GM12892 (cell line): ENCODE measurements around the gene CLCN4.

Experiments
- DNase-seq: peaks from one replicate; pipeline ENCODE4 v3.0.0; 2011; ENCODE audit not compliant: insufficient read length
- FAIRE-seq: peaks from 2 replicates; lab custom pipeline; 2011; peaks lifted over from hg19 to GRCh38; lab: Jason Lieb, UNC
- POLR2A ChIP-seq: IDR thresholded peaks from 2 replicates; pipeline ENCODE4 v1.6.1; 2011; ENCODE audit warnings: low read depth, low read length, control low read depth
- POLR2AphosphoS5 ChIP-seq: IDR thresholded peaks from 2 replicates; pipeline ENCODE4 v1.6.1; 2011; ENCODE audit warnings: low read depth, low read length, control low read depth
- TAF1 ChIP-seq: IDR thresholded peaks from 2 replicates; pipeline ENCODE4 v1.6.1; 2011; ENCODE audit warnings: low read depth, mild to moderate bottlenecking, control low read depth, low read length, borderline replicate concordance

Gene CLCN4

GRCh38 chrX:10118530-10118929, 38.2 kb upstream of the CLCN4 start:
- no peak for DNase-seq
- peak; percentile 82 for FAIRE-seq
- no peak for TF ChIP-seq TAF1
- TF ChIP-seq POLR2A, result no peak
- no peak for TF ChIP-seq POLR2AphosphoS5

GRCh38 chrX:10119399-10119990, 37.3 kb upstream of the CLCN4 start:
- TF ChIP-seq POLR2AphosphoS5 (no peak), POLR2A (no peak), TAF1 (no peak)
- FAIRE-seq, result peak; percentile 100
- DNase-seq, result no peak

- DNase-seq (no peak), FAIRE-seq (peak; percentile 38)
- TF ChIP-seq TAF1, result no peak
- no peak for TF ChIP-seq POLR2A
- no peak for TF ChIP-seq POLR2AphosphoS5
These were observed 36.4 kb upstream of the CLCN4 start for GRCh38 chrX:10120331-10120730.

GRCh38 chrX:10120828-10121227, 35.9 kb upstream of the CLCN4 start:
- TF ChIP-seq TAF1 (no peak), POLR2A (no peak), POLR2AphosphoS5 (no peak)
- peak; percentile 71 for FAIRE-seq

GRCh38 chrX:10121787-10122186, 35.0 kb upstream of the CLCN4 start:
- DNase-seq, result peak; percentile 51
- peak; percentile 36 for FAIRE-seq
- TF ChIP-seq POLR2A (no peak), TAF1 (no peak), POLR2AphosphoS5 (no peak)

More at GRCh38 chrX:10120828-10121227, 35.9 kb upstream of the CLCN4 start:
- DNase-seq, result no peak

- TF ChIP-seq TAF1 (no peak), POLR2A (no peak), POLR2AphosphoS5 (no peak)
- no peak for FAIRE-seq
- DNase-seq, result no peak
These were observed 32.1 kb upstream of the CLCN4 start for GRCh38 chrX:10124506-10125247.

GRCh38 chrX:10125248-10125615, 31.5 kb upstream of the CLCN4 start:
- no peak for TF ChIP-seq POLR2AphosphoS5
- TF ChIP-seq POLR2A, result no peak
- no peak for TF ChIP-seq TAF1
- FAIRE-seq (no peak), DNase-seq (no peak)

- DNase-seq (no peak), FAIRE-seq (no peak)
- TF ChIP-seq TAF1, result no peak
- TF ChIP-seq POLR2A, result no peak
- no peak for TF ChIP-seq POLR2AphosphoS5
These were observed 30.7 kb upstream of the CLCN4 start for GRCh38 chrX:10126044-10126443.

GRCh38 chrX:10126834-10127233, 29.9 kb upstream of the CLCN4 start:
- no peak for DNase-seq
- no peak for FAIRE-seq
- TF ChIP-seq TAF1, result no peak
- TF ChIP-seq POLR2AphosphoS5, result no peak
- TF ChIP-seq POLR2A, result no peak

GRCh38 chrX:10128386-10128785, 28.4 kb upstream of the CLCN4 start:
- FAIRE-seq (no peak), DNase-seq (no peak)
- TF ChIP-seq POLR2A (no peak), TAF1 (no peak), POLR2AphosphoS5 (no peak)

GRCh38 chrX:10129229-10129628, 27.5 kb upstream of the CLCN4 start:
- FAIRE-seq, result no peak
- no peak for DNase-seq
- TF ChIP-seq POLR2AphosphoS5 (no peak), TAF1 (no peak), POLR2A (no peak)

- TF ChIP-seq POLR2AphosphoS5, result no peak
- TF ChIP-seq TAF1, result no peak
- no peak for DNase-seq
- peak; percentile 33 for FAIRE-seq
These were observed 26.4 kb upstream of the CLCN4 start for GRCh38 chrX:10130354-10130753.
